Gastrocnemius medialis (tissue), 4 donors: Measurements from ENCODE around the gene SLC48A1. TPM values are rescaled to one million over a fixed set of nuclear protein-coding genes. Genes with fewer than 3 reads are reported as not detected.

Experiments used
- ATAC-seq, 2 donors: fragments of 150-250 bp; one replicate each; pipeline ENCODE4 v1.9.1; 2016
- DNase-seq, 2 donors: peaks; one replicate each; pipeline ENCODE4 v3.0.0-alpha.2; 2019
- H3K27ac ChIP-seq, 4 donors: fragments of 200-600 bp; sonication (generic); 1 replicate in 1 of 4; 2 replicates in 3 of 4; pipeline ENCODE4 v1.5.1; 2016 to 2018; ENCODE audit warnings: mild to moderate bottlenecking in 2 of 4, moderate library complexity in 1 of 4
- H3K27me3 ChIP-seq, 3 donors: fragments of 200-600 bp; sonication (generic) in 2 of 3; 1 replicate in 1 of 3; 2 replicates in 2 of 3; pipeline versions ENCODE4 v1.5.1 to v1.6.0; 2016 to 2019; ENCODE audit warnings: mild to moderate bottlenecking in 1 of 3, moderate library complexity in 1 of 3
- H3K36me3 ChIP-seq, 2 donors: fragments of 200-600 bp; sonication (generic) in 1 of 2; one replicate each; pipeline ENCODE4 v1.5.1; 2017 to 2018
- H3K4me1 ChIP-seq, 2 donors: fragments of 200-600 bp; sonication (generic) in 1 of 2; one replicate each; pipeline ENCODE4 v1.5.1; 2016 to 2017; ENCODE audit warnings: mild to moderate bottlenecking in 2 of 2
- H3K4me3 ChIP-seq, 4 donors: fragments of 200-600 bp; sonication (generic) in 3 of 4; 1 replicate in 1 of 4; 2 replicates in 3 of 4; pipeline ENCODE4 v1.5.1; 2016 to 2019; ENCODE audit warnings: mild to moderate bottlenecking in 2 of 4
- H3K9me3 ChIP-seq, 3 donors: fragments of 200-600 bp; sonication (generic) in 2 of 3; 1 replicate in 1 of 3; 2 replicates in 2 of 3; pipeline ENCODE4 v1.5.1; 2016 to 2019
- POLR2A ChIP-seq, 2 donors: fragments of 450-650 bp; IDR thresholded peaks; one replicate each; pipeline ENCODE4 v1.6.1; 2017; ENCODE audit warnings: antibody characterized with exemption in 2 of 2, mild to moderate bottlenecking in 2 of 2, moderate library complexity in 2 of 2
- in situ Hi-C, 4 donors: fragments of 200-750 bp; cut with MboI; loops; one replicate each; pipeline versions ENCODE4 v1.15.0 to v1.8.0; 2017; ENCODE audit warnings: low sequenced_read_pairs in 4 of 4
- intact Hi-C: fragments of 100-400 bp; cut with DNase I; formaldehyde crosslinking; loops from one replicate; pipeline ENCODE4 v1.15.1; 2023; ENCODE audit warnings: low total_unique reads
- total RNA-seq, 4 donors: library from RNA; depleted of rRNA; stranded (reverse); fragments of >200 nt; gene quantifications; one replicate each; pipeline versions ENCODE4 v1.1.0 to v1.2.3, GENCODE V29; 2016
- TF ChIP-seq, protein P1 (sequence below), 5 experiments: fragments of 450-650 bp in 3 of 5; fragments of 200-600 bp in 2 of 5; sonication (generic) in 2 of 5; IDR thresholded peaks in 4 of 5; conservative IDR thresholded peaks in 1 of 5; 1 replicate in 4 of 5; 2 replicates in 1 of 5; pipeline ENCODE4 v1.5.1; 2016 to 2019; ENCODE audit warnings: antibody characterized with exemption in 5 of 5, mild to moderate bottlenecking in 3 of 5, moderate library complexity in 3 of 5

The SLC48A1 gene
- total RNA-seq, 4 donors from 2014 or later: 28.3 to 62.6 (median 45.6) TPM

GRCh38 chr12:47819138-47819895, 46.3 kb downstream of the SLC48A1 start:
- Histone ChIP-seq H3K4me1 (peaks cover 64 to 82% of the 10 kb centered on the region in 2 donors), H3K27me3 (no peaks in the 10 kb centered on the region), H3K36me3 (no peaks in the 10 kb centered on the region), H3K27ac (peak overlapping the region; percentile 85 to 94 (median 92)), H3K9me3 (no peaks in the 10 kb centered on the region), H3K4me3 (peak overlapping the region; percentile 69 to 89 (median 81))
- ATAC-seq (peak; percentile 31 to 33), DNase-seq (peak in 1 of 2 donors; percentile 61)
- in situ Hi-C loops: no loop called here
- intact Hi-C loops: loop anchor here (1.0 to 10.0 kb wide), 3 partner anchors 18 to 345 kb away; no protein-coding TSS in a partner anchor
- peak in 1 of 2 donors; percentile 18 for TF ChIP-seq POLR2A (IDR thresholded peaks at IDR 0.05)
- TF ChIP-seq, protein P1, sequence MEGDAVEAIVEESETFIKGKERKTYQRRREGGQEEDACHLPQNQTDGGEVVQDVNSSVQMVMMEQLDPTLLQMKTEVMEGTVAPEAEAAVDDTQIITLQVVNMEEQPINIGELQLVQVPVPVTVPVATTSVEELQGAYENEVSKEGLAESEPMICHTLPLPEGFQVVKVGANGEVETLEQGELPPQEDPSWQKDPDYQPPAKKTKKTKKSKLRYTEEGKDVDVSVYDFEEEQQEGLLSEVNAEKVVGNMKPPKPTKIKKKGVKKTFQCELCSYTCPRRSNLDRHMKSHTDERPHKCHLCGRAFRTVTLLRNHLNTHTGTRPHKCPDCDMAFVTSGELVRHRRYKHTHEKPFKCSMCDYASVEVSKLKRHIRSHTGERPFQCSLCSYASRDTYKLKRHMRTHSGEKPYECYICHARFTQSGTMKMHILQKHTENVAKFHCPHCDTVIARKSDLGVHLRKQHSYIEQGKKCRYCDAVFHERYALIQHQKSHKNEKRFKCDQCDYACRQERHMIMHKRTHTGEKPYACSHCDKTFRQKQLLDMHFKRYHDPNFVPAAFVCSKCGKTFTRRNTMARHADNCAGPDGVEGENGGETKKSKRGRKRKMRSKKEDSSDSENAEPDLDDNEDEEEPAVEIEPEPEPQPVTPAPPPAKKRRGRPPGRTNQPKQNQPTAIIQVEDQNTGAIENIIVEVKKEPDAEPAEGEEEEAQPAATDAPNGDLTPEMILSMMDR (IDR thresholded peaks at IDR 0.05 in 4 of 5, conservative IDR thresholded peaks at IDR 0.05 in 1 of 5): peak in 3 of 5 experiments; percentile 21 to 40 (median 38)

- in situ Hi-C loops (no loop called here), intact Hi-C loops (loop anchor here (1.0 to 10.0 kb wide), 3 partner anchors 17 to 345 kb away; no protein-coding TSS in a partner anchor)
- Histone ChIP-seq H3K9me3 (no peaks in the 10 kb centered on the region), H3K4me1 (peaks cover 62 to 81% of the 10 kb centered on the region in 2 donors), H3K27ac (peak within 1 kb of the TSS; percentile 85 to 94 (median 92)), H3K27me3 (no peaks in the 10 kb centered on the region), H3K4me3 (peak within 1 kb of the TSS; percentile 69 to 89 (median 81)), H3K36me3 (no peaks in the 10 kb centered on the region)
- DNase-seq (peak; percentile 76 to 85), ATAC-seq (peak; percentile 68 to 74)
- TF ChIP-seq, protein P1 (IDR thresholded peaks at IDR 0.05 in 4 of 5, conservative IDR thresholded peaks at IDR 0.05 in 1 of 5): peak in 2 of 5 experiments; percentile 16 to 23
- peak; percentile 64 to 68 for TF ChIP-seq POLR2A (IDR thresholded peaks at IDR 0.05)
These were observed 47.0 kb downstream of the SLC48A1 start, which contains the start of gene HDAC7 for GRCh38 chr12:47819896-47820630. HDAC7 (minus strand) TSS chr12:47819903; CDS start chr12:47819785, 118 bp downstream.

DNA sequence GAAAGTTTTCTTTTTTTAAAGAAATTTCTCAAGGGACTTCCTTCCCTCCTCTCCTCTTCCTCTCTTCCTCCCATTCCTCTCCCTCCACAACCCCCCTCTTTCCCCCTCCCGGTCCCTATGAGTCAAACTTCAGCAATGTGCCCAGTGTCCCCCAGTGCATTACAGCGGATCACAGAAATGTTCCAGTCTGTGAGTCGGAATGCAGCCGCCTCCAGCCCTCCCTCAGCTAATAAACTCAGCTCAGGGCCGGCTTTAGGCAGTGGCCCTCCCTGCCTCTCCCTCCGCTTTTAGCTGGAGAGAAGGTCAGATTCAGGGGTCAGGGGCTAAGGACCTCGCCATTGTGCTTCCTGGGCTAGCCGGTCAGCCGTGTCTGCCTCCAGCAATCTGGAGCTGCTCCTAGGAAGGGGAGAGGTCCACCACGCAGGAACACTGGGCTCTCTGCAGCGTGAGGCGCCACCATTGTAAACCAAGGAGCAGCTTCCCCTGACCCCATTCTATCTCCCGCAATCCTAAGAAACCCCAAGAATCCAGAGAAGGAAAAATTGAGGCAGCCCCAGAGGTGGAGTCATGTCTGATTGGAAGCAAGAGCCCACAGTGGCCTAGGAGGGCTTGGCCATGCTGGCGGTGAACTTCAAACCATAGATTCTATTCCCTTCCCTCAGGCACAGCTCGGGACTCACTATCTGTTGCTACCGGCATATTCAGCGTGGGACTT, 47.8 kb downstream of the SLC48A1 start:
- in situ Hi-C loops: no loop called here
- H3K27me3 ChIP-seq: no peaks in the 10 kb centered on the region
- DNase-seq: peak; percentile 77 to 83
- H3K4me1 ChIP-seq: peaks cover 57 to 75% of the 10 kb centered on the region in 2 donors
- TF ChIP-seq, protein P1 (IDR thresholded peaks at IDR 0.05 in 4 of 5, conservative IDR thresholded peaks at IDR 0.05 in 1 of 5): no peak
- TF ChIP-seq POLR2A (IDR thresholded peaks at IDR 0.05): peak; percentile 24 to 44
- H3K9me3 ChIP-seq: no peaks in the 10 kb centered on the region
- no peaks in the 10 kb centered on the region for H3K36me3 ChIP-seq
- H3K27ac ChIP-seq: peak overlapping the region; percentile 85 to 94 (median 92)
- intact Hi-C loops: no loop called here
- H3K4me3 ChIP-seq: peak overlapping the region; percentile 56 to 89 (median 76)
- peak; percentile 51 to 53 for ATAC-seq

GRCh38 chr12:47821346-47821706, 48.3 kb downstream of the SLC48A1 start:
- H3K4me1 ChIP-seq: peaks cover 57 to 72% of the 10 kb centered on the region in 2 donors
- intact Hi-C loops (no loop called here), in situ Hi-C loops (no loop called here)
- ATAC-seq (no peak), DNase-seq (no peak)
- H3K36me3 ChIP-seq: no peaks in the 10 kb centered on the region
- H3K27me3 ChIP-seq: no peaks in the 10 kb centered on the region
- no peaks in the 10 kb centered on the region for H3K9me3 ChIP-seq
- TF ChIP-seq, protein P1 (IDR thresholded peaks at IDR 0.05 in 4 of 5, conservative IDR thresholded peaks at IDR 0.05 in 1 of 5): no peak
- TF ChIP-seq POLR2A (IDR thresholded peaks at IDR 0.05): no peak
- peak overlapping the region; percentile 85 to 94 (median 92) for H3K27ac ChIP-seq
- no peak overlapping the region for H3K4me3 ChIP-seq
